Panc1 (cell line): Measurements from ENCODE around the gene CFLAR. TPM values are rescaled to one million over a fixed set of nuclear protein-coding genes. Genes with fewer than 3 reads are reported as not detected.

Source experiments
- ATAC-seq: fragments of 200-7000 bp; cut with Tn5 transposase; 2 replicates; pipeline ENCODE4 v1.9.1; 2020; ENCODE audit warnings: mild to moderate bottlenecking, moderate library complexity
- BruUV-seq: library from RNA; stranded (reverse); fragments of 400-500 nt; replicated peaks from 2 replicates; lab custom pipeline; 2021; lab: Mats Ljungman, UMichigan
- CTCF ChIA-PET: fragments of 300-600 bp; sonication (Branson Sonifier 250); formaldehyde crosslinking; loops from one replicate; lab custom pipeline; 2022; ENCODE audit warnings: antibody characterized with exemption; lab: Charles Lee
- POLR2A ChIA-PET: fragments of 300-600 bp; sonication (Branson Sonifier 250); formaldehyde crosslinking; loops from one replicate; lab custom pipeline; 2022; ENCODE audit warnings: antibody characterized with exemption; lab: Charles Lee
- DNase-seq: peaks from one replicate; pipeline ENCODE4 v3.0.0-alpha.2; 2010; ENCODE audit warnings: low read depth, low spot score
- H3K27ac ChIP-seq: 2 replicates; pipeline ENCODE4 v1.5.1; 2011; ENCODE audit warnings: mild to moderate bottlenecking, low read length, inconsistent platforms
- H3K27me3 ChIP-seq: fragments of 200-500 bp; sonication (Bioruptor generic); 2 replicates; pipeline ENCODE4 v1.6.0; 2014; ENCODE audit warnings: low read length, inconsistent platforms; ENCODE audit not compliant: control insufficient read depth, insufficient read depth
- H3K36me3 ChIP-seq: fragments of 200-500 bp; sonication (Bioruptor generic); 2 replicates; pipeline ENCODE4 v1.5.1; 2014; ENCODE audit warnings: inconsistent platforms, mild to moderate bottlenecking, low read length, moderate library complexity; ENCODE audit not compliant: control insufficient read depth, insufficient read depth
- H3K4me1 ChIP-seq: 2 replicates; pipeline ENCODE4 v1.5.1; 2011; ENCODE audit warnings: inconsistent platforms, mild to moderate bottlenecking, low read length, moderate library complexity; ENCODE audit not compliant: control insufficient read depth, insufficient read depth
- H3K4me3 ChIP-seq, 2 experiments: 2 replicates each; pipeline ENCODE4 v1.5.1; 2011 to 2012; ENCODE audit warnings: low read depth in 2 of 2, low read length in 2 of 2, mild to moderate bottlenecking in 2 of 2, inconsistent platforms in 1 of 2, moderate library complexity in 1 of 2
- H3K9me3 ChIP-seq: fragments of 200-500 bp; sonication (Bioruptor generic); 2 replicates; pipeline ENCODE4 v1.5.1; 2014; ENCODE audit warnings: low read depth, mild to moderate bottlenecking, inconsistent platforms, low read length, moderate library complexity; ENCODE audit not compliant: control insufficient read depth, insufficient read depth
- POLR2AphosphoS5 ChIP-seq: IDR thresholded peaks from 2 replicates; pipeline ENCODE4 v1.6.1; 2012; ENCODE audit warnings: mild to moderate bottlenecking, low read depth, low read length, moderate library complexity
- SIN3A ChIP-seq: IDR thresholded peaks from 2 replicates; pipeline ENCODE4 v1.6.1; 2012; ENCODE audit warnings: low read depth, mild to moderate bottlenecking, low read length, moderate library complexity, borderline replicate concordance; ENCODE audit not compliant: insufficient read depth
- TCF7L2 ChIP-seq: IDR thresholded peaks from 2 replicates; pipeline ENCODE4 v1.6.1; 2011; ENCODE audit warnings: mild to moderate bottlenecking, low read depth, low read length, inconsistent platforms
- in situ Hi-C: cut with HindIII; loops from 2 replicates; pipeline ENCODE4 v1.10.0; 2016; ENCODE audit warnings: low sequenced_read_pairs, low pct_unique_long_range_greater_than_20kb
- intact Hi-C: fragments of 100-400 bp; cut with micrococcal nuclease; formaldehyde crosslinking; loops from one replicate; pipeline ENCODE4 v1.10.0; 2022; ENCODE audit not compliant: unreplicated experiment
- total RNA-seq: library from RNA; stranded (reverse); gene quantifications from one replicate; pipeline ENCODE4 v1.2.1, GENCODE V29; 2021; ENCODE audit not compliant: unreplicated experiment
- TF ChIP-seq, protein P1 (sequence below): fragments of 450-650 bp; IDR thresholded peaks from 2 replicates; pipeline ENCODE4 v1.5.1; 2017; ENCODE audit warnings: mild to moderate bottlenecking
- TF ChIP-seq, protein P2 (sequence below), 2 experiments: IDR thresholded peaks; 2 replicates each; pipeline ENCODE4 v1.6.1; 2011 to 2012; ENCODE audit warnings: low read depth in 2 of 2, control low read depth in 1 of 2, low read length in 1 of 2, mild to moderate bottlenecking in 1 of 2, moderate library complexity in 1 of 2; ENCODE audit not compliant: insufficient read depth in 1 of 2

The CFLAR gene
- total RNA-seq, 1 experiment from 2014 or later: 46.3 TPM

DNA sequence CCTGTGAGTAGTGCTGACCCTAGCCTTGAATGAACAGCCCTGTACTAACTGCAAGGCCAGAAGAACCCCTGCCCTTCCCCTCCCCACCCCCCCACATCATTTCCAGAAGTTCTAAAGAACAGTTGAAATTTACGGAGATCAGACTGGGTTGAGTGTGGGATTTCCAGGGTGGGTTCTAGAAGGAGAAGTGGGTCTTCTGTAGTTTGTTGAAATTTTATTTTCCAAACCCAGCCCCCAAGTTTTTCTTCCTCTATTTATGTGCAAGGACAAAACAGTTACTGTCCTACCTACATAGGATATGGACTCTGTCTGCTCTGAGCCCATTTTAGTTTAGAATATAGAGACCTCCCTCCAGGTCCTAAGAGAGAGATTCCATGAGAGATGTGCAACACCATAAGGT lies 40.7 kb downstream of the CFLAR start:
- Histone ChIP-seq H3K36me3 (no peaks in the 10 kb centered on the region), H3K9me3 (no peaks in the 10 kb centered on the region), H3K27me3 (no peaks in the 10 kb centered on the region), H3K4me1 (peaks cover 8% of the 10 kb centered on the region), H3K27ac (no peak overlapping the region), H3K4me3 (no peak overlapping the region)
- in situ Hi-C loops: no loop called here
- CTCF ChIA-PET: no interaction called here
- POLR2A ChIA-PET: no interaction called here
- intact Hi-C loops: no loop called here
- no peak for TF ChIP-seq SIN3A
- TF ChIP-seq, protein P1, sequence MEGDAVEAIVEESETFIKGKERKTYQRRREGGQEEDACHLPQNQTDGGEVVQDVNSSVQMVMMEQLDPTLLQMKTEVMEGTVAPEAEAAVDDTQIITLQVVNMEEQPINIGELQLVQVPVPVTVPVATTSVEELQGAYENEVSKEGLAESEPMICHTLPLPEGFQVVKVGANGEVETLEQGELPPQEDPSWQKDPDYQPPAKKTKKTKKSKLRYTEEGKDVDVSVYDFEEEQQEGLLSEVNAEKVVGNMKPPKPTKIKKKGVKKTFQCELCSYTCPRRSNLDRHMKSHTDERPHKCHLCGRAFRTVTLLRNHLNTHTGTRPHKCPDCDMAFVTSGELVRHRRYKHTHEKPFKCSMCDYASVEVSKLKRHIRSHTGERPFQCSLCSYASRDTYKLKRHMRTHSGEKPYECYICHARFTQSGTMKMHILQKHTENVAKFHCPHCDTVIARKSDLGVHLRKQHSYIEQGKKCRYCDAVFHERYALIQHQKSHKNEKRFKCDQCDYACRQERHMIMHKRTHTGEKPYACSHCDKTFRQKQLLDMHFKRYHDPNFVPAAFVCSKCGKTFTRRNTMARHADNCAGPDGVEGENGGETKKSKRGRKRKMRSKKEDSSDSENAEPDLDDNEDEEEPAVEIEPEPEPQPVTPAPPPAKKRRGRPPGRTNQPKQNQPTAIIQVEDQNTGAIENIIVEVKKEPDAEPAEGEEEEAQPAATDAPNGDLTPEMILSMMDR: no peak
- TF ChIP-seq TCF7L2: no peak
- TF ChIP-seq POLR2AphosphoS5: no peak
- TF ChIP-seq, protein P2, sequence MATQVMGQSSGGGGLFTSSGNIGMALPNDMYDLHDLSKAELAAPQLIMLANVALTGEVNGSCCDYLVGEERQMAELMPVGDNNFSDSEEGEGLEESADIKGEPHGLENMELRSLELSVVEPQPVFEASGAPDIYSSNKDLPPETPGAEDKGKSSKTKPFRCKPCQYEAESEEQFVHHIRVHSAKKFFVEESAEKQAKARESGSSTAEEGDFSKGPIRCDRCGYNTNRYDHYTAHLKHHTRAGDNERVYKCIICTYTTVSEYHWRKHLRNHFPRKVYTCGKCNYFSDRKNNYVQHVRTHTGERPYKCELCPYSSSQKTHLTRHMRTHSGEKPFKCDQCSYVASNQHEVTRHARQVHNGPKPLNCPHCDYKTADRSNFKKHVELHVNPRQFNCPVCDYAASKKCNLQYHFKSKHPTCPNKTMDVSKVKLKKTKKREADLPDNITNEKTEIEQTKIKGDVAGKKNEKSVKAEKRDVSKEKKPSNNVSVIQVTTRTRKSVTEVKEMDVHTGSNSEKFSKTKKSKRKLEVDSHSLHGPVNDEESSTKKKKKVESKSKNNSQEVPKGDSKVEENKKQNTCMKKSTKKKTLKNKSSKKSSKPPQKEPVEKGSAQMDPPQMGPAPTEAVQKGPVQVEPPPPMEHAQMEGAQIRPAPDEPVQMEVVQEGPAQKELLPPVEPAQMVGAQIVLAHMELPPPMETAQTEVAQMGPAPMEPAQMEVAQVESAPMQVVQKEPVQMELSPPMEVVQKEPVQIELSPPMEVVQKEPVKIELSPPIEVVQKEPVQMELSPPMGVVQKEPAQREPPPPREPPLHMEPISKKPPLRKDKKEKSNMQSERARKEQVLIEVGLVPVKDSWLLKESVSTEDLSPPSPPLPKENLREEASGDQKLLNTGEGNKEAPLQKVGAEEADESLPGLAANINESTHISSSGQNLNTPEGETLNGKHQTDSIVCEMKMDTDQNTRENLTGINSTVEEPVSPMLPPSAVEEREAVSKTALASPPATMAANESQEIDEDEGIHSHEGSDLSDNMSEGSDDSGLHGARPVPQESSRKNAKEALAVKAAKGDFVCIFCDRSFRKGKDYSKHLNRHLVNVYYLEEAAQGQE (IDR thresholded peaks at IDR 0.05; ENCODE audit: insufficient read depth in 1 of 2, low read depth in 2 of 2, low read length in 1 of 2): no peak
- no peak for DNase-seq
- no TSS peak for BruUV-seq
- ATAC-seq: no peak

DNA sequence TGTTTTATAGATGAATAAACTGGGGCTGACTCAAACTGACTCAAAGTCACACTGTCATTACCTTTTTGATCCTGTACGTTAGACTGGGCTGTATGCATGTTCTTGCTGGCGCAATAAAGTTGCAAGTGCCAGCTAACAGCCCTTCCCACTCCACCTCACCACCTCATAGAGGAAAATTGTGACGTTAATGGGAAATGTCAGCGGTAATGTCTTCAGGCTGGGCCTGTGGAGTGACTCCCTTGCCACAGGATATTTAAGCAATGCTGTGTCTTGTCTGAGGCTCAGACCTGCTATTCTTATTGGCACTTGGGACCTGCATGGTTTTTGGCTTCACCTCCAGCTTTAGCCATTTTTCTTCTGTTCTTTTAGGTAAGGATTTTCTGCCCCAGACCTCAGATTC lies 41.7 kb downstream of the CFLAR start:
- no peaks in the 10 kb centered on the region for H3K27me3 ChIP-seq
- in situ Hi-C loops (no loop called here), intact Hi-C loops (no loop called here)
- BruUV-seq: no TSS peak
- peak; percentile 43; the same call in 1 of the 2 replicates for ATAC-seq
- H3K4me1 ChIP-seq: peaks cover 8% of the 10 kb centered on the region
- TF ChIP-seq SIN3A: no peak
- peaks cover 1% of the 10 kb centered on the region; the same call in 1 of the 2 replicates for H3K36me3 ChIP-seq
- no peaks in the 10 kb centered on the region for H3K9me3 ChIP-seq
- H3K4me3 ChIP-seq: no peak overlapping the region
- CTCF ChIA-PET: interaction anchor here (0.6 to 1.4 kb wide), 9 partner anchors 35 to 252 kb away, joined by 3 to 9 read pairs (median 4); partner anchors contain the start of genes CFLAR and FLACC1
- H3K27ac ChIP-seq: peak overlapping the region; percentile 45; the same call in 1 of the 2 replicates
- DNase-seq: no peak
- POLR2A ChIA-PET: interaction anchor here (0.6 to 0.7 kb wide), 2 partner anchors 39 to 42 kb away, joined by 4 read pairs; partner anchors contain the start of gene CFLAR
